ENCODE measurements around the gene MERTK. TPM values are rescaled to one million over a fixed set of nuclear protein-coding genes. Genes with fewer than 3 reads are reported as not detected.

Gene MERTK
- total RNA-seq, 5 donors from 2014 or later (not counting 1 experiment from before 2014, with no cell fraction given) = 0.12 to 0.73 (median 0.33) TPM

DNA sequence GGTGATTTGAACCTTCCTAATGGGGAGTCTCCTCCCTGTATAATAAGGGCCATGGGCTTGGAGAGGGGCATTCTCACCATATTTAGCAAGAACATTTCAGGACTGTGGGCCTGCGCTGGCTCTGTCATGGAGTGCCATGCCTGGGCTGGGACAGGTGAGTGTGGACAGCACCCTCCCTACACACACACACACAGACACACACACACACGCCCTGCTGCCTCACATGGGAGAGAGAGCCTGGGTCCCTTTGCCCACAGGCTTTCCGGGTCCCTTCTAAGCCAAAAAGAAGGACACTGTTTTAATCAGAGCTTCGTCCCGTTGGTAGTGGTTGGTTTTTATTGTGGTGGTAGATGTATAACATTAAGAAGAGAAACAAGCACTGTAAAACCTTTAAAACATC is 125.3 kb downstream of the MERTK start:
- 100% methylated on average over 1 of the region's 5 CpGs for WGBS (ENCODE audit: insufficient coverage)
- POLR2A ChIA-PET = no interaction called here
- Histone ChIP-seq H3K36me3 (ENCODE audit: control insufficient read depth in 2 of 2, extremely low read depth in 1 of 2, insufficient read depth in 1 of 2, low read length in 1 of 2) (no peaks in the 10 kb centered on the region), H3K4me3 (ENCODE audit: control insufficient read depth in 1 of 2, extremely low read depth in 1 of 2, low read length in 1 of 2) (no peak overlapping the region), H3K4me1 (ENCODE audit: control insufficient read depth in 1 of 2, extremely low read depth in 1 of 2, insufficient read depth in 2 of 2, low read length in 2 of 2) (no peaks in the 10 kb centered on the region), H3K9me3 (no peaks in the 10 kb centered on the region), H3K27ac (ENCODE audit: low read length) (no peak overlapping the region), H3K27me3 (replicated peaks in 1 of 2; ENCODE audit: control insufficient read depth in 2 of 2, extremely low read depth in 1 of 2, insufficient read depth in 2 of 2, low read length in 1 of 2) (peaks cover 0 to 20% of the 10 kb centered on the region in 2 experiments)
- H3K9me3 Mint-ChIP-seq = no peaks in the 10 kb centered on the region
- H3K27ac Mint-ChIP-seq = no peak overlapping the region
- no peaks in the 10 kb centered on the region for H3K36me3 Mint-ChIP-seq
- H3K4me3 Mint-ChIP-seq = no peak overlapping the region
- ATAC-seq (replicated peaks in 1 of 4) (no peak), DNase-seq (no peak)
- peaks cover 0 to 7% of the 10 kb centered on the region in 2 donors for H3K27me3 Mint-ChIP-seq
- CTCF ChIA-PET = no interaction called here
- H3K4me1 Mint-ChIP-seq = no peaks in the 10 kb centered on the region

DNA sequence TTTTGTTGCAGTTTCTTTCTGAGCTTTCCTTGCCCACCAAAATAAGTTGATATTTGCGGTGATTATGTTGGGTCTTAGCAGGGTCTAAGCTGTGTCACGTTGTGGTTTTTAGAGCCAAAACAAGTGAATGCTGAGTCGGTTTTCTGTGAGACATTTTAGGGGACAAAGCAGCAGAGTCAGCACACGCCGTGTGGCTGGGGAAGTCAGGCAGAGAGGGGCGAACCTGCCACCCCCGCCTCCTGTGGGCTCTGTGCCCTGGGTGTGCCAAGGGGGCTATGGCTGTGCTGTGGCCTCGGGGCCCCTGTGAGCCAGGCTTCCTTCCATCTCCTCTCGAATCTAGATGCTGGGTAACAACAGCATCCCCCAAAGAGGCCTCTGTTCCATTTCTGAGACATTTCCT is 125.8 kb downstream of the MERTK start:
- H3K4me1 ChIP-seq (ENCODE audit: control insufficient read depth in 1 of 2, extremely low read depth in 1 of 2, insufficient read depth in 2 of 2, low read length in 2 of 2) = no peaks in the 10 kb centered on the region
- H3K27me3 ChIP-seq (replicated peaks in 1 of 2; ENCODE audit: control insufficient read depth in 2 of 2, extremely low read depth in 1 of 2, insufficient read depth in 2 of 2, low read length in 1 of 2) = peaks cover 0 to 18% of the 10 kb centered on the region in 2 experiments
- POLR2A ChIA-PET = no interaction called here
- Mint-ChIP-seq H3K27me3 (peaks cover 0 to 7% of the 10 kb centered on the region in 2 donors), H3K27ac (no peak overlapping the region), H3K36me3 (no peaks in the 10 kb centered on the region), H3K4me3 (no peak overlapping the region), H3K4me1 (no peaks in the 10 kb centered on the region), H3K9me3 (no peaks in the 10 kb centered on the region)
- no peak for ATAC-seq (replicated peaks in 1 of 4)
- WGBS (ENCODE audit: insufficient coverage) = 66% methylated on average over 6 of the region's 9 CpGs
- DNase-seq = no peak
- no peaks in the 10 kb centered on the region for H3K36me3 ChIP-seq (ENCODE audit: control insufficient read depth in 2 of 2, extremely low read depth in 1 of 2, insufficient read depth in 1 of 2, low read length in 1 of 2)
- CTCF ChIA-PET = no interaction called here
- H3K9me3 ChIP-seq = no peaks in the 10 kb centered on the region
- H3K27ac ChIP-seq (ENCODE audit: low read length) = no peak overlapping the region
- H3K4me3 ChIP-seq (ENCODE audit: control insufficient read depth in 1 of 2, extremely low read depth in 1 of 2, low read length in 1 of 2) = no peak overlapping the region

DNA sequence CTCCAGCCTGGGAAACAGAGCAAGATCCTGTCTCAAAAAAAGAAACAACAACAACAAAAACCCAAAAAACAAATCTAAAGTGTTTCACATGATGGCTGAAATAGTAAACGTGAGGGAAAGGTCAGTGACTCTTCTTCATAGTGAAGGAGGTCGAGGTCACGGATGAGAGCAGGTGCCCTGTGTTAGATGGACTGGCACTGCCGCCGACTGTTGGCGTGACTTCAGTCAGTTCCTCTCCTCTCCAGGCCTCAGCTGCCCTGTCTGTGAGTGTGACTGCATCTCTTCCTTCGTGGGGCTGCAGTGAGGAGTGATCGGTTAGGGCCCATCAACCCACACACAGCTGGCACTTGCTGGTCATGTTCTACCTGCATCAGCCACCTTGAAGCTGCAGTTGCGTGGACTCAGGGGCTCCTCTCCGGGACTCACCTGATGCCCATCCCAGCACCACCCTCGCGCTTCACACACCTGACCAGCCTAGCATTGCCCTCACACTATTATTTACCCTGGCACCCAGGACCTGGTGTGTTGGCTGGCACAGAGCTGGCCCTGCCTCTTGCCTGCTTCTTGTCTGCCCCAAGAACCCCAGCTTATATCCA is 126.6 kb downstream of the MERTK start:
- H3K4me3 Mint-ChIP-seq = no peak overlapping the region
- Histone ChIP-seq H3K4me1 (ENCODE audit: control insufficient read depth in 1 of 2, extremely low read depth in 1 of 2, insufficient read depth in 2 of 2, low read length in 2 of 2) (no peaks in the 10 kb centered on the region), H3K27me3 (replicated peaks in 1 of 2; ENCODE audit: control insufficient read depth in 2 of 2, extremely low read depth in 1 of 2, insufficient read depth in 2 of 2, low read length in 1 of 2) (peaks cover 0 to 18% of the 10 kb centered on the region in 2 experiments), H3K27ac (ENCODE audit: low read length) (no peak overlapping the region), H3K36me3 (ENCODE audit: control insufficient read depth in 2 of 2, extremely low read depth in 1 of 2, insufficient read depth in 1 of 2, low read length in 1 of 2) (no peaks in the 10 kb centered on the region), H3K9me3 (no peaks in the 10 kb centered on the region), H3K4me3 (ENCODE audit: control insufficient read depth in 1 of 2, extremely low read depth in 1 of 2, low read length in 1 of 2) (no peak overlapping the region)
- peaks cover 3 to 7% of the 10 kb centered on the region in 2 donors for H3K27me3 Mint-ChIP-seq
- ATAC-seq (replicated peaks in 1 of 4) = no peak
- 93% methylated on average over 11 of the region's 12 CpGs for WGBS (ENCODE audit: insufficient coverage)
- no peaks in the 10 kb centered on the region for H3K4me1 Mint-ChIP-seq
- CTCF ChIA-PET = no interaction called here
- POLR2A ChIA-PET = no interaction called here
- H3K27ac Mint-ChIP-seq = no peak overlapping the region
- H3K9me3 Mint-ChIP-seq = no peaks in the 10 kb centered on the region
- DNase-seq = no peak
- no peaks in the 10 kb centered on the region for H3K36me3 Mint-ChIP-seq

DNA sequence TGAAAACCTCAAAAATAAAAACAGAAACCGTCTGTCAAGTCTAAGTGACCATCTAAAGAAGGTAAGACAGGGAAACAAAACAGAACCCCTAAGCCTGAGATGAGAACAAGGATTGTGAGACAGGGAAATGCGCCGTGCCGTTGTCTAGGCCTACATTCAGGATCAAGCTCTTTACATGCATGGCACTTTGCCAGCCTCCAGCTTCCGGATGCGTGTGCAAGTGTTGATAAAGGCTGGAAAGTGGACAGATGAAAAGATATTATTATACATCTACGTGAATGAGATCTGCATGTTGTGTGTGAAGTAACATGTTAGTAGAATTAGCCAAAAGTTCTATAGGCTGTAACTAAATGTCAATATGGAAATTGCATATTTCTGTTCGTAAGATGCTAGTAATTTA is 128.1 kb downstream of the MERTK start:
- Histone ChIP-seq H3K9me3 (no peaks in the 10 kb centered on the region), H3K4me3 (ENCODE audit: control insufficient read depth in 1 of 2, extremely low read depth in 1 of 2, low read length in 1 of 2) (no peak overlapping the region), H3K27ac (ENCODE audit: low read length) (no peak overlapping the region), H3K27me3 (replicated peaks in 1 of 2; ENCODE audit: control insufficient read depth in 2 of 2, extremely low read depth in 1 of 2, insufficient read depth in 2 of 2, low read length in 1 of 2) (peaks cover 0 to 16% of the 10 kb centered on the region in 2 experiments), H3K4me1 (ENCODE audit: control insufficient read depth in 1 of 2, extremely low read depth in 1 of 2, insufficient read depth in 2 of 2, low read length in 2 of 2) (no peaks in the 10 kb centered on the region), H3K36me3 (ENCODE audit: control insufficient read depth in 2 of 2, extremely low read depth in 1 of 2, insufficient read depth in 1 of 2, low read length in 1 of 2) (no peaks in the 10 kb centered on the region)
- CTCF ChIA-PET = no interaction called here
- DNase-seq = no peak
- no peak overlapping the region for H3K4me3 Mint-ChIP-seq
- peaks cover 0 to under 1% (median under 1%) of the 10 kb centered on the region in 3 donors for H3K4me1 Mint-ChIP-seq
- no peaks in the 10 kb centered on the region for H3K36me3 Mint-ChIP-seq
- WGBS (ENCODE audit: insufficient coverage) = 98% methylated on average over 6 of the region's 8 CpGs
- ATAC-seq (replicated peaks in 1 of 4) = no peak
- POLR2A ChIA-PET = no interaction called here
- H3K27me3 Mint-ChIP-seq = peaks cover 3 to 4% of the 10 kb centered on the region in 2 donors
- no peaks in the 10 kb centered on the region for H3K9me3 Mint-ChIP-seq
- H3K27ac Mint-ChIP-seq = no peak overlapping the region

GRCh38 chr2:112027767-112028166 is 129.4 kb downstream of the MERTK start:
- CTCF ChIA-PET = no interaction called here
- H3K4me1 Mint-ChIP-seq = peaks cover 4 to 6% (median 4%) of the 10 kb centered on the region in 3 donors
- H3K36me3 Mint-ChIP-seq = no peaks in the 10 kb centered on the region
- no peak overlapping the region for H3K4me3 ChIP-seq (ENCODE audit: control insufficient read depth in 1 of 2, extremely low read depth in 1 of 2, low read length in 1 of 2)
- POLR2A ChIA-PET = no interaction called here
- no CpG with 5 or more reads among the region's 3 CpGs for WGBS (ENCODE audit: insufficient coverage)
- no peak for ATAC-seq (replicated peaks in 1 of 4)
- no peaks in the 10 kb centered on the region for H3K9me3 Mint-ChIP-seq
- H3K9me3 ChIP-seq = no peaks in the 10 kb centered on the region
- peaks cover 0 to 9% of the 10 kb centered on the region in 2 experiments for H3K27me3 ChIP-seq (replicated peaks in 1 of 2; ENCODE audit: control insufficient read depth in 2 of 2, extremely low read depth in 1 of 2, insufficient read depth in 2 of 2, low read length in 1 of 2)
- peaks cover 3 to 8% of the 10 kb centered on the region in 2 donors for H3K27me3 Mint-ChIP-seq
- H3K4me1 ChIP-seq (ENCODE audit: control insufficient read depth in 1 of 2, extremely low read depth in 1 of 2, insufficient read depth in 2 of 2, low read length in 2 of 2) = no peaks in the 10 kb centered on the region
- H3K27ac ChIP-seq (ENCODE audit: low read length) = no peak overlapping the region
- H3K27ac Mint-ChIP-seq = no peak overlapping the region
- H3K4me3 Mint-ChIP-seq = no peak overlapping the region
- H3K36me3 ChIP-seq (ENCODE audit: control insufficient read depth in 2 of 2, extremely low read depth in 1 of 2, insufficient read depth in 1 of 2, low read length in 1 of 2) = no peaks in the 10 kb centered on the region
- no peak for DNase-seq

GRCh38 chr2:112029164-112029563 is 130.8 kb downstream of the MERTK start:
- ATAC-seq (replicated peaks in 1 of 4) = no peak
- ChIA-PET CTCF (no interaction called here), POLR2A (no interaction called here)
- peaks cover 3 to 8% of the 10 kb centered on the region in 2 donors for H3K27me3 Mint-ChIP-seq
- peaks cover 0 to 9% of the 10 kb centered on the region in 2 experiments for H3K27me3 ChIP-seq (replicated peaks in 1 of 2; ENCODE audit: control insufficient read depth in 2 of 2, extremely low read depth in 1 of 2, insufficient read depth in 2 of 2, low read length in 1 of 2)
- H3K9me3 Mint-ChIP-seq = no peaks in the 10 kb centered on the region
- no peak overlapping the region for H3K4me3 Mint-ChIP-seq
- WGBS (ENCODE audit: insufficient coverage) = 83% methylated on average over 2 of the region's 2 CpGs
- H3K4me1 ChIP-seq (ENCODE audit: control insufficient read depth in 1 of 2, extremely low read depth in 1 of 2, insufficient read depth in 2 of 2, low read length in 2 of 2) = no peaks in the 10 kb centered on the region
- H3K27ac ChIP-seq (ENCODE audit: low read length) = no peak overlapping the region
- no peak overlapping the region for H3K27ac Mint-ChIP-seq
- peaks cover 4 to 6% (median 4%) of the 10 kb centered on the region in 3 donors for H3K4me1 Mint-ChIP-seq
- no peaks in the 10 kb centered on the region for H3K9me3 ChIP-seq
- no peaks in the 10 kb centered on the region for H3K36me3 ChIP-seq (ENCODE audit: control insufficient read depth in 2 of 2, extremely low read depth in 1 of 2, insufficient read depth in 1 of 2, low read length in 1 of 2)
- no peak for DNase-seq
- no peaks in the 10 kb centered on the region for H3K36me3 Mint-ChIP-seq
- no peak overlapping the region for H3K4me3 ChIP-seq (ENCODE audit: control insufficient read depth in 1 of 2, extremely low read depth in 1 of 2, low read length in 1 of 2)
